HG02642 (cell line): ENCODE measurements around the gene MRPS15.
"Not testable (repeated sequence)": the region's sequence is repeated elsewhere in the genome, so short reads cannot be mapped to it uniquely, and the experiment has no call there.

Experiments used
- ATAC-seq: cut with Tn5 transposase; IDR thresholded peaks from one replicate; pipeline ENCODE4 v1.9.1; 2021; ENCODE audit warnings: mild to moderate bottlenecking; ENCODE audit not compliant: unreplicated experiment, poor library complexity

The MRPS15 gene

DNA sequence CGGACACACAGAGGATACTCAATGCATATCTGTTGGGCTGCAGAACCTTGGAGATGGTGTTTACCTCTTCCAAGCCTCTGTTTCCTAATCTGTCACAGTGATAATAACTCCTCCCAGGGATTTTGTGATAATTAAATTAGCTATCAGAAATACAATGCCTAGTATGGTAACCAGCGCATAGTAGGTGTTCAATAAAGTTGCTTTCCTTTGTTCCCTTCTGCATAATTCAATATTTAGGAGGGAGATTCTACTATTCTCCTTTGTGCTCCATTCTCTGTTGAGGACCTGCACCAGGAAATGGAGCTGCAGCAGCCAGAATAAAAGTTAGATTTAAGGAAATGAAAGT, 21.9 kb upstream of the MRPS15 start:
- no peak for ATAC-seq

DNA sequence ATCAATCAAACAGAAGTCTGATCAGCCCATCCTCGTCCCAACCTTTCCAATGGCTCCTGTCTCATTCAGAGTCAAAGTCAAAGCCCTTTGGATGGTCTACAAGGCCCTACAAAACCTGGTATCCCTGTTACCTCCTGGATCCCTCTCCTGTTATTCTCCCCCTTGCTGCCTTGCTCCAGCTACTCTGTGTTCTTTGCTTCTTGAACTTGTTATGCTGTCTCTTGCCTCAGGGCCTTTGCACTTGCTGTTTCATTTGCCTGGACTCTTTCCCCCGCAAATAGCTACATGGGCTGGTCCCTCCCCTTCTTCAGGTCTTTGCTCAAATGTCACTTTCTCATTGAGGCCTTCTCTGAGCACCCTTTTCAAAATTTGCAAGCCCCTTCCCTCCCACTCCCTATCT, 19.9 kb upstream of the MRPS15 start:
- ATAC-seq = no peak

DNA sequence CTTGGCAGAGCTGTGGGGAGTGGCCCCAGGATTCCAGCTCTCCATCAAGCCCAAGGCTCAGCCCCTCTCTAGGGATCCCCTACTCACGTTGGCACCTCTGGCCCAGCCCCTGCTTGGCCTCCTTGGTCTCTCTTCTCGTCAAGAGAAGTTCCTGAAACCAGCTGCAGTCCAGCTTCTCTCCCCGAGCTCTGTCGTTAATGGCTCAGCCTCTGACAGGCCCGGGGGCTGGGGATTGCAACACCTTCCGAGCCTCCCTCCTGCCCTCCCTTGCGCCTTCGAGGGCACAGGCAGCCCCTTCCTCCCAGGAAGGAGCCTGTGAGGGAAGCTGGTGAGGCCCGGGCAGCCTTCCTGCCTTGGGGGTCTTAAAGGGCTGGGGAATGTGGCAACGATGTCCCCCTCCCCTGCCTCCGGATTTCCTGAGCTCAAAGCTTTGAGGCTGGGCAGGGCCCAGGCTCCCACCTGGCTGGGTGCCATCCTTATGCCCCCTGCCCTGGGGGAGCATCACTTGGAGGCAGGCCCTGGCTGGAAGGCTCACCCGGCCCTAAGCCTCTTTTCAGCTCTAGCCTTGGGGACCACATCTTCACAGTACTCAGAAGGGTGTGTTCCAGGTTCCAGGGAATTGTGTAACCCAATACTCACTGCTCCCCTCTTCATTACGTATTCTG, 18.7 kb upstream of the MRPS15 start, which contains the start of gene CSF3R:
TSS of gene CSF3R (minus strand) at position 190 of the 665 bp plus-strand sequence. CDS start 3,417 bp downstream, outside the sequence.
- ATAC-seq = no peak

DNA sequence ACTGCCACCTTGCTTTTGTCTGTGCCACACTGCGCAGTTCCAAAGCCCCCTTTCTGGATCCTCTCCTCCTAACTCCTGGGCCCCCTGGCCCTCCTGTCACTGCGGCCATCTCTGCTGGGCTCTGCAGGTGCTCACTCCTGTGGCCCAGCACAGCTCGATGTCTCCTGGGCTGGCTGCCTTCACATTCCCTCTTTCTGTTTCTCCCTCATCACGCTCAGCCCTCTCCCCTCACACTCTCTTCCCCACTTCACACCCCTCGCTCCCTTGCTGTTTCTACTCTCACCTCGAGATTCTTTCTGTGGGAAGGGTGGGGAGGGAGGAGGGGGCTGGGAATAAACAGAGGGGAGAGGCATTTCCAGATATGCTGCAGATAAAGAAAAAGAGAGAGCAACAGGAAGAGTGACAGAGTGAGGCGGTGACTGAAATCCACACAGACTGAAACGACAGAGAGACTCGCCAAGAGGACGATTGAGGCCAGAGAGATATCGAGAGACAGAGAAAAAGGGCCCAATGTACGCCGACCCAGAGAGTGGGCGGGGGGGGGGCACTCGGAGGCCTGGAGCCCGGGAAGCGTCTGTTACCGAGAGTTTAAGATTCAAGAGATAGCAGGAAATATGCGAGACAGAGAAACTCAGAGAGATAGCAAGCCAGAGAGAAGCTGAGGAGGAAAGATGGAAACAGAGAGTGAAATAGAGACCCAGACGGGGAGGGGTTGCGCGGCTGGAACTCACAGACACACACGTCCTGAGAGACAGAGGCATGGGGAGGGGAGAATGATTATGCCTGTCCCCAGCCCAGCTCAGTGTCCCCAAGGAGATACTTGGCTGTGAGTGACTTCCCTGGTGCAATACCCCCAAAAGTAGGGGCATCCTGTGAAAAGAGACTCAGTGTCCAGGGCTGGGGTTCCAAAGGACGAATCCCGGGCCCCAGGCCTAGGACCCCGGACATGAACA, 17.9 kb upstream of the MRPS15 start:
- ATAC-seq = no peak

DNA sequence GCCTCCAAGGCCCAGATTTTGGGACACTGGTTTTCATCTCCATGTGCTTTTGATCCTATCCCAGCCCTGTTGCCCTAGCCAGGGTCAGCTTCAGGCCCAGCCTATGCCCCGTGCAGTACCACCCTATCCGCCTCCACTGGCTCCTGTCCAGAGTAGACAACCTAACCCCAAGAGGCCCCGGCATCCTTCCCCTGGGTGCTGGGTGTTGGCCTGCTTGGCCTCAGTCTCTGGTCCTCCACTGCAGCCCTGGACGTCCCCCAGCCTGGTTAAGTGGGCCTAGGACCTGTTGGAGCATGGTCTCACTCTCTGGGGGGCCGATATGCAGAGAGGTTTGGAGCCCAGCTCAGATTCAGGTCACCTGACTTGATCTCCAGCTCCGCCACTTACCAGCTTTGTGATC, 16.9 kb upstream of the MRPS15 start:
- ATAC-seq = no peak

DNA sequence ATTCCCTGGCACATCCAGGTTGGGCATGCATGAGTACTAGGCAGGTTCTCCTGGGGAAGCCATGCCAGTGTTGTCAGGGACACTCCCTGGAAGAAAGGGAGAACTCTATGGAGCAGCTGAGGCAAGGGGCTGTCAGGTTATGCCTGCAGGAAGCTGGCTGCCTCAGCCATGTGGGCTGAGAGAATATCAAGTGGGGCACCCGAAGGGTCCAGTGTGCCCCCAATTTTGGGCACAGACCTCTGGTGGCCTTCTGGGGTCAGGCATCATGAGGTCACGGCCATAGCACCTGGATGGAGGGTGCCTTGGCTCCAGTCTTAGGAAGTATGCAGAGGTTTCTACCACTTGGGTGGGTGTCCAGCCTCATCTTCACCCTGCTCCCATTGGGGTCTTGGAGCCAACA, 16.0 kb upstream of the MRPS15 start:
- ATAC-seq = no peak

DNA sequence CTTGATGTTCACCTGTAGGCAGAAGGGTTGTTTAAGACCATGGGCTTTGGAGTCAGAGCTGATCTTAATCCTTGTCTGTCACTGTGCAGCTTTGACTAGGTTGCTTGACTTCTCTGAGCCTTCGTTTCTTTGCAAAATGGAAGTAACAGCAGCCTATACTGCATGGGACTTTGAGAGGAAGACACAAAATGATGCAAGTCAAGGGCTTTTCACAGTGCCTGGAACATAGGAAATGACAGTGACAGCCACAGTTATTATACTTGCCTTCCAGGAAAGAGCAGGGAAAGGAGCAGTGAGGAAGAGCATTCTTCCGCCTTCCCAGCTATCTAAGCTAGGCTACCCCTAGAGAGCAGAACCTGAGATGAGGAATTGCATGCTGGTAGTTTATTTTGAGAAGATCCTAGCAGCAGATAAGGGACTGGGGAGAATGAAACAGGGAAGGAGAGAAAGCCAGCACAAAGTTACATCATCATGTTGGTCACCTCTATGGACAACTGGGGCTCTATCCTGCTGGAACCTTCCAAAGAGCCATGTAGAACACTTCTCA, 15.4 kb upstream of the MRPS15 start:
- ATAC-seq = no peak

DNA sequence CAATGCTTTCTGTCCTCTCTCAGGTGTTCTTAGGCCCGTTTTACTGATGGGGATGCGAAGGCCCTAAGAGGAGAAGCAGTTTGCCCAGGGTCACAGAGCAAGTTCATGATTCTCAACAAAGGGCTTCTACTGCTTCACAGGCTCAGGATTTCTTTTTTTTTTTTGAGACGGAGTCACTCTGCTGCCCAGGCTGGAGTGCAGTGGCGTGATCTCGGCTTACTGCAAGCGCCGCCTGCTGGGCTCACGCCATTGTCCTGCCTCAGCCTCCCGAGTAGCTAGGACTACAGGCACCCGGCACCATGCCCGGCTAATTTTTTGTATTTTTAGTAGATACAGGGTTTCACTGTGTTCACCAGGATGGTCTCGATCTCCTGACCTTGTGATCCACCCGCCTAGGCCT, 13.4 kb upstream of the MRPS15 start:
- not testable (repeated sequence) for ATAC-seq

DNA sequence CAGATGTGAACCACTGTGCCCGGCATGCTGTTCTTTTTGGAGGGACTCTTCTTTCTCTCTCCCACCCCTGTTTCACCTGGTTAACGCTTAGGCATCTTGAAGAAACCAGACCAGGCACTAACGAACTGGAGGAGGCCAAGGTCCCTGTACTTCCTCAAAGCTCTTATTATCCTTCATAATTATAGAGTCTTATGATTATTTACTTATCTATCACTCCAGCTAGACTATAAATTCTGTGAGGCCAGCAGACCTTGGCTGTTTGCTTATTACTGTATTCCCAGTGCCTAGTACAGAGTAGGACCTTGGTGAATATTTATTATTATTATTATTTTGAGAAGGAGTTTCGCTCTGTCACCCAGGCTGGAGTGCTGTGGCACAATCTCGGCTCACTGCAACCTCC, 12.8 kb upstream of the MRPS15 start:
- ATAC-seq = no peak

DNA sequence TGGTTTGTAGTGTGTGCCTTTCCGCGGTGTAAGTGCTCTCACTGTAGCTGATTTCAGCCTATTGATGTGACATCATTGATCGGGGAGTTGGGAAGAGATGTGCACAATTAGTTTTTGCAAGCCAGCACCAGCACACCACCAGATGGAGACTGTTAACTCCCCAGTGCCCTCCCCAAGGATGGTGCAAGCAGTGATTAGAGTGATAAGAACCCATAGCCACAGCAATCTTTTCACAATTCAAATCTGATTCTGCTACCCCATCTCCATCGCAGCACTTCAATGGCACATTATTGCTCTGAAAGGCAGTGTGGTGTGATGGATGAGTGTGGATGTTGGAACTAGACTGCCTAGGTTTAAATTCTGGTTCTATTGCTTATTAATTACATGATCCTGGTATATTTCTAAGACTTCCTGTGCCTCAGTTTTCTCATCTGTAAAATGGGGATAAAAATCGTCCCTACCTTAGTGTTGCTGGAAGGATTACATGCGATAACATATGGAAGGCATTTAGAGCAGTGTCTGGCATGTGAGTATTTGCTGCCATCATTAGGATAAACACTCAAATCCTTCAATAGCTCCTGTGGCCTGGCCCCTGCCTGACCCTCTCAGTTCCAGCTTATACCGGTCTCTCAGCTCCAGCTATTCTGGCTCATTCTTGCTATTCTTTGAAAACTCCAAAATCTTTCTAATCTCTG, 11.9 kb upstream of the MRPS15 start:
- ATAC-seq = no peak

DNA sequence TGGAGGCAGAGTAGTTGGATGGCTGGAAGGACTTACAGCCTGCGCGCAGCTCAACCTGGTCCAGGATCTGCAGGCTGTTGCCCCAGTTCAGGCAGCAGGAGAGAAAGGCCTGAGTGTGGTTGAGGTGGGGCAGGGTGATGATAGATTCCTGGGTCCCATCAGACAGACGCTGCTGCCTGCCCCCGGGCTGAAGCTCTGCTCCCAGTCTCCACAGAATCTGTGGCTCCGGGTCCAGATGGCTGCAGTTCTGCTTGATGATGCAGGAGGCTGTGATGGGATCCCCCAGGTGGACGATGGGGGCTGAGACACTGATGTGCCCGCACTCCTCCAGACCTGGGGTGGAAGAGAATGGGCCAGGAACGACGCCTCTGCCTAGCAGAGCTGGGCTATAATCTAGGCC, 11.2 kb upstream of the MRPS15 start:
- ATAC-seq = no peak

DNA sequence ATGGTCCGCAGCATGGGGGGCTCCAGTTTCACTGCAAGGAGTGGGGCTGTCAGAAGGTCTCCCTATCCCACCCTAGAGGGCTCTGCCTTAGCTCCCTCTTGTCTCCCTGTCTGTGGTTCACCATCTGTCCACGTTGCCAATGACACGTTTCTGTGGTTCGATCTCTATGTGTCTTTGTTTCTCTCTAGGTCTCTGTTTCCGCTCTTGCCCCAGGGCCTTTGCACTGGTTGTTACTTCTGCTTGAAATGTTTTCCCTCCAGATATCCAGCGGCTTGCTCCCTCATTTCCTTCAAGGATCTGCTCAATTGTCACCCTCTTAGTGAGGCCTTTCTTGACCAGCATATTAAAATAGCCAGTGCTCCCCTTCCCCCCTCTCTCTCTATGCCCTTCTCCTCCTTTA, 8.5 kb upstream of the MRPS15 start:
- ATAC-seq = no peak

DNA sequence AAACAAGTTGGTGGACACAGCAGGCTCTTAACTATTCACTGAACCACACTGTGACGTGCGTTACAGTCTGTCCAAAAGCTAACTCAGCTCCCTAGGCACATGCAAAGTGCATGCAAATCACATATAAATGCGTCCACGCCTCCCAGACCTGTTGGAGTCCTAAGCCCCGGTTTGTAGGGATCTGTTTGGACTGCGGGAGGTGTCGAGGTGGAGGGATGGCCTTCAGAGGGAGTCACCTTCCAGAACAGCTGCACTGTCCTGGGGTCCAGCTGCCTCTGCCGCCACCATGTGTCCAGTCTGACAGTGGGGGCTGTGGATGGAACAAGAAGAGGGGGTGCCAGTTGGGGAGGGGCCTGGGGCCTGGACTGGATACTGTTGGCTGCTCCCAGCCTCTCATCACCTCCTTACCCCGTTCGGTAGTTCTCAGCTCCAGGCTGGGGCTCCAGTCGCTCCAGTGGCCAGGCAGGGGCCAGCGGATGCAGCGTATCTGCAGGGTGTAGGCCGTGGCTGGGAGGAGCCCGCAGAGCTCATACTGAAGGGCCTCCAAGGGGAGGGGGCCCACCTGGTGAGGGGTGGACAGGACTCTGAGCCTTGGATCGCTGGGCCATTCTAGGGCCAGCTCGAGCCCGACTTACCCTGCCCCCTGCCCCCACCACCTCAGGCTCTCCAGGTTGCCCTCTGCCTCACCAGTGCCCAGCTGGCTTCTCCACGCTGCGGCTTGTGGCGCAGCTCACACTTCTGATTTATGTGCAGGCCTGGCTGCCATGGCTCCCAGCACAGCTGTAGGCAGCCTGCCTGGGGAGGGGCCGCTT, 7.9 kb upstream of the MRPS15 start:
- no peak for ATAC-seq

DNA sequence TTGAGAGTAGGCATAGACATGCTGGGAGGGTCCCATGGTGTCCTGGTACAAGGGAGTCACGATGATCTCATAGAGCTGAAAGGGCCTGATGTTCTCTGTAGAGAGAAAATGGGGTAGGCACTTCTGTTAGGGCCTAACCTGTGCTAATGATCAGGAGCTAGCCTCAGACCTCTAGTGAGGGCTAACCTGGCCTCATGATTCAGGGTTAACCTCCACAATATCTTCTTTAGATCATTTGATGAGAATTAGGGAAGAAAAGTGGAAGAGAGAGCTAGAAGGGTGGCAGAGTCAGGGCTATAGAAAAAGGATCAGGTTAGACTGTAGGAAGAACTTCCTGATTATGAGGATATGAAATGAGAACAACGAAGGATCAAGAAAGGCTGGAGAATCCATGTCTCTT, 5.0 kb upstream of the MRPS15 start:
- ATAC-seq = no peak

DNA sequence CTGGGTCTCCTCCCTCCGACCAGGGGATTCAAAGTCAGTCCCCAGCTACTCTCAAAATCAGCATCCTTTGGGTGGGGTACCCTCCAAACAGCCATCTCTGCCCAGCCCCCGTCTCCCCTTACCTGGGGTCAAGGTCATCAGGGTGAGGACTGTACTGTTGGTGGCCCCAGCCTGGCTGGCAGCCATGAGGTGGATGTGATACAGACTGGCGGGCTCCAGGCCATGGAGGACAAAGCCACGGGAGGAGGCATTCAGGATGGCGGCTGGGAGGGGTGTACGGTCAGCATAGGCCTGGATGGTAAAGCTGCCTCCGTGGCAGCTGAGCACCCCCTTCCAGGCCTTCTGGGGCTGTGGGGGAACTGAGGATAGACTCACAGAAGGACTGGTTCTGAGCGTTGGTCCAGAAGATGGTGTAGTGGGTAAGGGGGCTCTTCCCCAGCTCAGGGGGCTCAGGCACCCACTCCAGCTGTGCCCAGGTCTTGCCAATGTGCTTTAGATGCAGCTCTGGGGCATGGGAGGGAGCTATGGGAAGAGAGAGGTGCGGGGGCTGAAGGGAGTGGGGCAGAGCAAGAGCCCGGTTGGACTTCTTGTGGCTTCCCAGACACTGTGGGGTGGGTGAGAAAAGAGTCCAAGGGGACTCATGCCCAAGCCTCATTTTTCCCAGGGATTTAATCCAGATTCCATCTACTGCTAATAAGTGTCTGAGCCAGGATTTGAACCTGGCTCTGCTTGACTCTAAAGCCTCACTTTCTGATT, 3.7 kb upstream of the MRPS15 start:
- no peak for ATAC-seq

DNA sequence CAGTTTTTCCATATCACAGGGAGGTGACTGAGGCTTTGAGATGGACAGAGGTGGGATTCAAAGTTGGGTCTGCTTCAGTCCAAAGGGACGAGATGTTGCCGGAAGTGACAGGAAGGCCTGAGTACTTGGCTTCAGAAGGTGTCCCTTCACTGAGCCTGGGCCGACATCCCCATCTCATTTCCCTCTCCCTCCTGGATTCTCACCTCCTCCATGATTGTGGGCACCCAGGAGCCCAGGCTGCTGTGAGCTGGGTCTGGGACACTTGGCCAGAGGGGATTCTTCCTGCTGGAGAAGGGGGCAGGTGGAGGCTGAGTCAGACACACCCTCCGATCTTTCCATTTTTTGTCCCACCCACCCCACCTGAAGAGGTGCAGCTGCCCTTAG, 2.8 kb upstream of the MRPS15 start:
- ATAC-seq = no peak

DNA sequence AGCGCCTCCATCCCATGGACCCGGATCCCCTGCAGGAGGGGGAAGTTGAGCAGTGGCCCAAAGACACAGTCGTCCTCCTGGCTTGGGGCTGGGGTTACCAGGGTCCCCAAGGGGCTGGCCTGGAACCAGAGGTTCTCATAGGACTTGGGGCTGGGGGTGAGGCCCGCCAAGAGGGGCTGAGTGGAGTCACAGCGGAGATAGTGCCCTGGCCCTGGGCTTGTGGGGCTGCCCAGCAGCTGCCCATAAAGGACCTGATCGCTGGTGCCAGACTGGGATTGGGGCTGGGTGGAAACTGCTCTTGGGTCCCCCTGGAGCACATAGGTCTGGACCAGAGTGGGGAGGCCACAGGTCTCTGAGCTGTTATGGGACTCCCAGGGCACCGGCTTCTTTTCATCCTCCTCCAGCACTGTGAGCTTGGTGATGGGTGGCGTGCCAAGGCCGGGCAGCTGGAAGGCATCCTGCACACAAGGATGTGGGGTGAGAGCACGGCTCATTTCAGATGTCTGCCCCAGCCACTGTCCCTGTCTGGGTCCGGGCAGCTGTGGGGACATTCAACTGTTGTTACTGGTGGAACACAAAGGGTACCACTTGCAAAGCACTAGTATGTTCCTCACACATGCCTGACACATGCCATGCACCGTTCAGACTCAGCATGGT, 2.3 kb upstream of the MRPS15 start:
- no peak for ATAC-seq

DNA sequence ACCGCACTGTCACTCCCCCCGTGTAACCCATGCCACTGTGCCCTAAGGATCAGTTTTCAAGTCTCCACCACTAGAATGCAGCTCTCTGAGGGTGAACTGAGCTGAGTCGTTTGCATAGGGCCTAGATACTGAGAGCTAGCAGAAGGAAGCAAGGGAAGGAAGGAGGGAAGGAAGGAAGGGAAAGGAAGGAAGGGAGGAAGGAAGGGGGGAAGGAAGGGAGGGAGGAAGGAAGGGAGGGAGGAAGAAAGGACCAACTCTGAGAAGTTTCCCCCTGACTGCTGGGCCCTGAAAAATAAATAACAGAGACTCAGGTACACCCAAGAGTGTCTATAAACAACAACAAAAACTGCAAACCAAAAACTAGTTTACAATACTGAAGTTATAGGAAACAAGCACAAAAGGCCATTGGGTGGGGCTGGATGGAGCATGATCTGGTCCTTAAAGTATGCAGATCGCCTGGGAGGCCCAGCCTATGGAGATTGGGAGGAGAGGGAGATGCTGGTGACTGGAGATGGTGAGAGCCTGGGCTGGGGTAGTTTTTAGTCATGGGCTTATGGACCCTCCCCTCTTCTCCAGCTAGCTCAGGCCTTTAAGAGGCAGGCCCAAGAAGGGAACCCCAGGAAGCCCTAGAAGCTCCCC, 1.7 kb upstream of the MRPS15 start:
- no peak for ATAC-seq
